Measurements from ENCODE around the gene LRMDA. TPM values are rescaled to one million over a fixed set of nuclear protein-coding genes. Genes with fewer than 3 reads are reported as not detected.

The LRMDA gene
- total and polyA plus RNA-seq, 2 of the 4 experiments (the other 2 are of a cell fraction): 0.07 TPM; not detected in 1

- Histone ChIP-seq H3K4ac (ENCODE audit: low read depth, low read length) (no peak overlapping the region), H2BK5ac (ENCODE audit: low read depth, low read length, poor library complexity, severe bottlenecking) (no peak overlapping the region), H3K9me3 (ENCODE audit: control insufficient read depth, insufficient read depth, low read length) (no peaks in the 10 kb centered on the region), H3K27me3 (ENCODE audit: control insufficient read depth, insufficient read depth, low read length) (peaks cover 10% of the 10 kb centered on the region; the same call in 1 of the 2 replicates), H2BK15ac (ENCODE audit: low read depth, low read length) (no peak overlapping the region), H3K4me1 (ENCODE audit: control insufficient read depth, insufficient read depth, low read length) (no peaks in the 10 kb centered on the region), H3K14ac (replicated peaks; ENCODE audit: low read depth, low read length) (no peak overlapping the region), H2BK120ac (ENCODE audit: low read depth, low read length) (no peak overlapping the region), H4K20me1 (ENCODE audit: insufficient read depth, low read length) (no peaks in the 10 kb centered on the region), H2AFZ (replicated peaks; ENCODE audit: low read length, poor library complexity) (no peak overlapping the region), H2AK5ac (ENCODE audit: low read depth, low read length) (no peak overlapping the region), H3K9ac (ENCODE audit: low read depth, low read length) (no peak overlapping the region), H3K36me3 (ENCODE audit: control insufficient read depth, insufficient read depth, low read length) (no peaks in the 10 kb centered on the region), H3K9me1 (ENCODE audit: insufficient read depth, low read length) (no peaks in the 10 kb centered on the region), H3K79me1 (ENCODE audit: low read depth in 1 of 2, low read length in 2 of 2) (no peaks in the 10 kb centered on the region), H3K56ac (ENCODE audit: extremely low read depth, insufficient read depth, low read length) (no peak overlapping the region), H2AK9ac (replicated peaks; ENCODE audit: low read depth, low read length, poor library complexity) (no peak overlapping the region), H3K23ac (ENCODE audit: low read depth, low read length) (no peak overlapping the region), H3K27ac (ENCODE audit: insufficient read depth, low read length) (no peak overlapping the region), H4K8ac (ENCODE audit: low read depth in 2 of 2, low read length in 2 of 2) (no peak overlapping the region), H3K4me2 (ENCODE audit: low read depth, low read length) (no peak overlapping the region), H4K5ac (ENCODE audit: low read depth, low read length) (no peak overlapping the region), H3K18ac (ENCODE audit: low read depth, low read length) (no peak overlapping the region), H2BK20ac (ENCODE audit: low read depth, low read length) (no peak overlapping the region), H4K91ac (ENCODE audit: insufficient read depth, low read depth, low read length) (no peak overlapping the region), H3K4me3 (ENCODE audit: insufficient read depth, low read depth, low read length) (no peak overlapping the region)
- dilution Hi-C loops (cut with HindIII; ENCODE audit: low sequenced_read_pairs, unreplicated experiment) (no loop called here), intact Hi-C loops (cut with micrococcal nuclease) (no loop called here), in situ Hi-C loops (cut with MboI; ENCODE audit: low sequenced_read_pairs) (no loop called here)
- BruUV-seq (replicated peaks): no TSS peak
- DNase-seq: no peak
- ChIA-PET CTCF (no interaction called here), POLR2A (ENCODE audit: unreplicated experiment) (no interaction called here)
- TF ChIP-seq MXI1 (IDR thresholded peaks at IDR 0.05; ENCODE audit: borderline replicate concordance, low read depth, low read length) (no peak), NFE2L2 (IDR thresholded peaks at IDR 0.05; ENCODE audit: low read depth, low read length) (no peak), BHLHE40 (IDR thresholded peaks at IDR 0.05; ENCODE audit: low read depth, low read length) (no peak), CEBPB (IDR thresholded peaks at IDR 0.05; ENCODE audit: low read depth, low read length) (no peak), RFX5 (IDR thresholded peaks at IDR 0.05; ENCODE audit: low read depth, low read length) (no peak), RCOR1 (IDR thresholded peaks at IDR 0.05; ENCODE audit: insufficient replicate concordance, low read length) (no peak), MAZ (IDR thresholded peaks at IDR 0.05; ENCODE audit: borderline replicate concordance, low read depth, low read length) (no peak), CHD1 (IDR thresholded peaks at IDR 0.05; ENCODE audit: low read depth, low read length) (no peak), MAFK (IDR thresholded peaks at IDR 0.05; ENCODE audit: low read depth, low read length) (no peak), FOS (IDR thresholded peaks at IDR 0.05; ENCODE audit: low read depth, low read length) (no peak), POLR2A (IDR thresholded peaks at IDR 0.05; ENCODE audit: low read depth, low read length) (no peak)
- TF ChIP-seq, protein P1, sequence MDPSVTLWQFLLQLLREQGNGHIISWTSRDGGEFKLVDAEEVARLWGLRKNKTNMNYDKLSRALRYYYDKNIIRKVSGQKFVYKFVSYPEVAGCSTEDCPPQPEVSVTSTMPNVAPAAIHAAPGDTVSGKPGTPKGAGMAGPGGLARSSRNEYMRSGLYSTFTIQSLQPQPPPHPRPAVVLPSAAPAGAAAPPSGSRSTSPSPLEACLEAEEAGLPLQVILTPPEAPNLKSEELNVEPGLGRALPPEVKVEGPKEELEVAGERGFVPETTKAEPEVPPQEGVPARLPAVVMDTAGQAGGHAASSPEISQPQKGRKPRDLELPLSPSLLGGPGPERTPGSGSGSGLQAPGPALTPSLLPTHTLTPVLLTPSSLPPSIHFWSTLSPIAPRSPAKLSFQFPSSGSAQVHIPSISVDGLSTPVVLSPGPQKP (IDR thresholded peaks at IDR 0.05; ENCODE audit: borderline replicate concordance, low read depth, low read length): no peak
- TF ChIP-seq, protein P2, sequence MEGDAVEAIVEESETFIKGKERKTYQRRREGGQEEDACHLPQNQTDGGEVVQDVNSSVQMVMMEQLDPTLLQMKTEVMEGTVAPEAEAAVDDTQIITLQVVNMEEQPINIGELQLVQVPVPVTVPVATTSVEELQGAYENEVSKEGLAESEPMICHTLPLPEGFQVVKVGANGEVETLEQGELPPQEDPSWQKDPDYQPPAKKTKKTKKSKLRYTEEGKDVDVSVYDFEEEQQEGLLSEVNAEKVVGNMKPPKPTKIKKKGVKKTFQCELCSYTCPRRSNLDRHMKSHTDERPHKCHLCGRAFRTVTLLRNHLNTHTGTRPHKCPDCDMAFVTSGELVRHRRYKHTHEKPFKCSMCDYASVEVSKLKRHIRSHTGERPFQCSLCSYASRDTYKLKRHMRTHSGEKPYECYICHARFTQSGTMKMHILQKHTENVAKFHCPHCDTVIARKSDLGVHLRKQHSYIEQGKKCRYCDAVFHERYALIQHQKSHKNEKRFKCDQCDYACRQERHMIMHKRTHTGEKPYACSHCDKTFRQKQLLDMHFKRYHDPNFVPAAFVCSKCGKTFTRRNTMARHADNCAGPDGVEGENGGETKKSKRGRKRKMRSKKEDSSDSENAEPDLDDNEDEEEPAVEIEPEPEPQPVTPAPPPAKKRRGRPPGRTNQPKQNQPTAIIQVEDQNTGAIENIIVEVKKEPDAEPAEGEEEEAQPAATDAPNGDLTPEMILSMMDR (conservative IDR thresholded peaks at IDR 0.05; ENCODE audit: low read depth, low read length): no peak
- TF ChIP-seq, protein P3, sequence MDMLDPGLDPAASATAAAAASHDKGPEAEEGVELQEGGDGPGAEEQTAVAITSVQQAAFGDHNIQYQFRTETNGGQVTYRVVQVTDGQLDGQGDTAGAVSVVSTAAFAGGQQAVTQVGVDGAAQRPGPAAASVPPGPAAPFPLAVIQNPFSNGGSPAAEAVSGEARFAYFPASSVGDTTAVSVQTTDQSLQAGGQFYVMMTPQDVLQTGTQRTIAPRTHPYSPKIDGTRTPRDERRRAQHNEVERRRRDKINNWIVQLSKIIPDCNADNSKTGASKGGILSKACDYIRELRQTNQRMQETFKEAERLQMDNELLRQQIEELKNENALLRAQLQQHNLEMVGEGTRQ (IDR thresholded peaks at IDR 0.05; ENCODE audit: low read depth, low read length): no peak
- no peak for ATAC-seq (ENCODE audit: low read depth)
- WGBS, 2 experiments (ENCODE audit: extremely low coverage in 2 of 2, insufficient read length in 1 of 2): no CpG with 5 or more reads among the region's 3 CpGs
These were observed 180.6 kb downstream of the LRMDA start for GRCh38 chr10:75611993-75612372.

Measured in IMR-90 (cell line).